Breast epithelium (tissue), 3 donors: ENCODE data around the gene NUP107.

Source experiments
- POLR2A ChIP-seq: fragments of 450-650 bp; IDR thresholded peaks from one replicate; pipeline ENCODE4 v1.6.1; 2016; ENCODE audit warnings: antibody characterized with exemption, mild to moderate bottlenecking, moderate library complexity
- POLR2AphosphoS5 ChIP-seq, 3 donors: sonication (generic); formaldehyde crosslinking; IDR thresholded peaks; one replicate each; pipeline ENCODE4 v1.6.1; 2017; ENCODE audit warnings: antibody characterized with exemption in 3 of 3
- TF ChIP-seq, protein P1 (sequence below), 3 donors: fragments of 450-650 bp; IDR thresholded peaks; one replicate each; pipeline ENCODE4 v1.5.1; 2016 to 2017; ENCODE audit warnings: antibody characterized with exemption in 3 of 3, mild to moderate bottlenecking in 3 of 3, moderate library complexity in 3 of 3

DNA sequence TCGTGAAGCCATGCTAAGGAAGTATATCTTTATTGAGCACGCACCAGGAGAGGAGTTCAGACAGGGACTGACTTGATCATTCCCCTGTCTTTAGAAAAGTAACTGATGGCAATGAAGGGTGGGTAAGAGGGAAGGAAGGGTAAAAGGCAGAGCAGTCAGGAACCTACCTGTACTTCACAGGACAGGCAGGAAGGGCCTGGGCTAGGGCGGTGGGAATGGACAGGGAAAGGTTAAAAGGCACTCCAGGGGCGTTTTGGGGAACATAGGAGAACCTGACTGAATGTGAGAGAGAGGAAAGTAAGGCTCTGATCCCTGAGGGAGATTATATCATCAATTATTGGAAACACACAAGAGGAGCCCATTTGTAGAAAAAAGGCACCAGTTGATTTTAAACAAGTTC, 63.1 kb downstream of the NUP107 start:
- TF ChIP-seq, protein P1, sequence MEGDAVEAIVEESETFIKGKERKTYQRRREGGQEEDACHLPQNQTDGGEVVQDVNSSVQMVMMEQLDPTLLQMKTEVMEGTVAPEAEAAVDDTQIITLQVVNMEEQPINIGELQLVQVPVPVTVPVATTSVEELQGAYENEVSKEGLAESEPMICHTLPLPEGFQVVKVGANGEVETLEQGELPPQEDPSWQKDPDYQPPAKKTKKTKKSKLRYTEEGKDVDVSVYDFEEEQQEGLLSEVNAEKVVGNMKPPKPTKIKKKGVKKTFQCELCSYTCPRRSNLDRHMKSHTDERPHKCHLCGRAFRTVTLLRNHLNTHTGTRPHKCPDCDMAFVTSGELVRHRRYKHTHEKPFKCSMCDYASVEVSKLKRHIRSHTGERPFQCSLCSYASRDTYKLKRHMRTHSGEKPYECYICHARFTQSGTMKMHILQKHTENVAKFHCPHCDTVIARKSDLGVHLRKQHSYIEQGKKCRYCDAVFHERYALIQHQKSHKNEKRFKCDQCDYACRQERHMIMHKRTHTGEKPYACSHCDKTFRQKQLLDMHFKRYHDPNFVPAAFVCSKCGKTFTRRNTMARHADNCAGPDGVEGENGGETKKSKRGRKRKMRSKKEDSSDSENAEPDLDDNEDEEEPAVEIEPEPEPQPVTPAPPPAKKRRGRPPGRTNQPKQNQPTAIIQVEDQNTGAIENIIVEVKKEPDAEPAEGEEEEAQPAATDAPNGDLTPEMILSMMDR (IDR thresholded peaks at IDR 0.05): no peak
- TF ChIP-seq POLR2A (no peak), POLR2AphosphoS5 (IDR thresholded peaks at IDR 0.05) (no peak)
